ENCODE results near the gene SYTL3.

- TF ChIP-seq CTCF (optimal IDR thresholded peaks at IDR 0.05 in 1 of 3, IDR thresholded peaks at IDR 0.05 in 1 of 3, conservative IDR thresholded peaks at IDR 0.05 in 1 of 3; ENCODE audit: extremely low read depth in 1 of 3, insufficient read depth in 2 of 3, low read length in 3 of 3) (no peak), EZH2 (IDR thresholded peaks at IDR 0.05; ENCODE audit: low read length) (no peak)
These were observed 127.7 kb downstream of the SYTL3 start for GRCh38 chr6:158777510-158777909.

All from keratinocyte (primary cell).